ENCODE measurements around the gene PAEP. TPM values are rescaled to one million over a fixed set of nuclear protein-coding genes. Genes with fewer than 3 reads are reported as not detected.

PAEP gene
- total and polyA plus RNA-seq, 7 donors: not detected

DNA sequence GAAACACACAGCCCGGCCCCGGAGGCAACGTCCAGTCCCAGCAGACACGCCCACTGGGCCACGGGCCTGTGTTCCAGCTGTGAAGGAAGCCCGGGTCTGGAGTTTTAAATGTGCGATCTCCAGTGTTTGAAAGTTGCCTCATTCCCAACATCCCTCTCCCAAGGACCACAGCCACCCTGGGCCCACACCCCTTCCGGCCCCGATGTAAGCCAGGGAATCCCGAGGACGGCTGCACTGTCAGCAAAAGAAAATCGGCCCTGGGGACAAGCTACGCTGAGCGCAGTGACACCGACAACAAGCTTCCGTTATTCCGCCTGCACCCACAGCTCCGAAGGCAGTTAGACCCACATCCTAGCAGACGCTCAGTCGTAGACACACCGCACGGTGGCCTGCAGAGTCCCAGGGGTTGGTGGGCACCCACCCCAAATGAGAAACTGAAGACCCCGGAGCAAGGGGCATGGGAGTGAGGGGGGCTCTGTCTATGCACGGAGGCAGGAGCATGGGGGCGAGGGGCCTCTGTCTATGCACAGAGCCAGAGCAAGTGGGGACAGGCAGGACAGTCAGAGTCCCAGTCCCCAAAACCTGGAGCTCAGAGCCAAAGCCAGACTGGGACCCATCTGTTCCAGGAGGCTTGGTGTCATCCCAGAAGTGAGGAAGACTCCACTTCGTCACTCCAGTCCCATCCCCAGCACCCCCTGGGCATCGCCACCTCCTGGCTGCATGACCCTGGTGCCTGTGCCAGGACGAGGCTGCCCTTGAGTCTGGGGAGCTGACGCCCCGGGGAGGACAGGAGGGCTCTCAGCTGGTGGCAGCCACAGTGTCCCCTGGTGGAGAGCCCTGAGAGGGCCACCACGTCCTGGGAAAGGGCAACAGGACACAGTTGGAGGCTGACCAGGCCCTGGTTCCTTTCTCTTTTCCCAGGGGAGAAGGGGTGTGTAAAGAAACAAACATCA lies 54.4 kb downstream of the PAEP start:
- intact Hi-C loops (cut with DNase I): no loop called here

More for the DNA sequence above, 54.4 kb downstream of the PAEP start:
- no peaks in the 10 kb centered on the region for H3K9me3 ChIP-seq
- H3K4me1 ChIP-seq: no peaks in the 10 kb centered on the region
- TF ChIP-seq POLR2A (IDR thresholded peaks at IDR 0.05) (no peak), EP300 (IDR thresholded peaks at IDR 0.05) (no peak), POLR2AphosphoS5 (IDR thresholded peaks at IDR 0.05) (no peak)
- TF ChIP-seq, protein P1, sequence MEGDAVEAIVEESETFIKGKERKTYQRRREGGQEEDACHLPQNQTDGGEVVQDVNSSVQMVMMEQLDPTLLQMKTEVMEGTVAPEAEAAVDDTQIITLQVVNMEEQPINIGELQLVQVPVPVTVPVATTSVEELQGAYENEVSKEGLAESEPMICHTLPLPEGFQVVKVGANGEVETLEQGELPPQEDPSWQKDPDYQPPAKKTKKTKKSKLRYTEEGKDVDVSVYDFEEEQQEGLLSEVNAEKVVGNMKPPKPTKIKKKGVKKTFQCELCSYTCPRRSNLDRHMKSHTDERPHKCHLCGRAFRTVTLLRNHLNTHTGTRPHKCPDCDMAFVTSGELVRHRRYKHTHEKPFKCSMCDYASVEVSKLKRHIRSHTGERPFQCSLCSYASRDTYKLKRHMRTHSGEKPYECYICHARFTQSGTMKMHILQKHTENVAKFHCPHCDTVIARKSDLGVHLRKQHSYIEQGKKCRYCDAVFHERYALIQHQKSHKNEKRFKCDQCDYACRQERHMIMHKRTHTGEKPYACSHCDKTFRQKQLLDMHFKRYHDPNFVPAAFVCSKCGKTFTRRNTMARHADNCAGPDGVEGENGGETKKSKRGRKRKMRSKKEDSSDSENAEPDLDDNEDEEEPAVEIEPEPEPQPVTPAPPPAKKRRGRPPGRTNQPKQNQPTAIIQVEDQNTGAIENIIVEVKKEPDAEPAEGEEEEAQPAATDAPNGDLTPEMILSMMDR (IDR thresholded peaks at IDR 0.05): no peak
- H3K4me3 ChIP-seq: no peak overlapping the region
- WGBS, 2 donors: 55 to 66% methylated on average over 31 of the region's 31 CpGs
- H3K27me3 ChIP-seq: peaks cover 0 to 64% (median 4%) of the 10 kb centered on the region in 3 donors
- no peak overlapping the region for H3K27ac ChIP-seq
- no peak for DNase-seq
- no peaks in the 10 kb centered on the region for H3K36me3 ChIP-seq

Other genes starting within 250 kb of the PAEP start
- gene PPP1R26, start 82.0 kb upstream of the PAEP start, total RNA-seq: 10 to 100 TPM in 1 of 4 donors, 1 to 10 TPM in 3; 8.8 to 12.7 (median 9.8) TPM
- gene PPP1R26, start 82.0 kb upstream of the PAEP start, polyA plus RNA-seq: 10 to 100 TPM in 1 of 3 donors, 1 to 10 TPM in 2; 4.8 to 10.9 (median 5.3) TPM
- gene MRPS2, start 61.1 kb upstream of the PAEP start, total RNA-seq: 10 to 100 TPM; 30.0 to 38.0 (median 36.4) TPM
- 10 to 100 TPM; 36.5 to 61.6 (median 37.8) TPM for gene MRPS2, start 61.1 kb upstream of the PAEP start, polyA plus RNA-seq
- not detected for gene LCN1, start 40.3 kb upstream of the PAEP start, total RNA-seq
- gene LCN1, start 40.3 kb upstream of the PAEP start, polyA plus RNA-seq: under 1 TPM in 1 of 3 donors, not detected in 2; 0.10 TPM
- gene OBP2A, start 15.6 kb upstream of the PAEP start, total RNA-seq: not detected
- gene OBP2A, start 15.6 kb upstream of the PAEP start, polyA plus RNA-seq: not detected
- gene GLT6D1, start 77.8 kb downstream of the PAEP start, total RNA-seq: not detected
- not detected for gene GLT6D1, start 77.8 kb downstream of the PAEP start, polyA plus RNA-seq
- not detected for gene LCN9, start 101.6 kb downstream of the PAEP start, total RNA-seq
- gene LCN9, start 101.6 kb downstream of the PAEP start, polyA plus RNA-seq: not detected
- gene SOHLH1, start 137.7 kb downstream of the PAEP start, total RNA-seq: not detected
- gene SOHLH1, start 137.7 kb downstream of the PAEP start, polyA plus RNA-seq: not detected
- gene KCNT1, start 140.4 kb downstream of the PAEP start, total RNA-seq: under 1 TPM in 3 of 4 donors, not detected in 1; 0.28 to 0.95 (median 0.36) TPM
- gene KCNT1, start 140.4 kb downstream of the PAEP start, polyA plus RNA-seq: under 1 TPM in 1 of 3 donors, not detected in 2; 0.23 TPM